ENCODE data around the gene C1D.

The C1D gene

GRCh38 chr2:68031043-68031442 lies 31.8 kb downstream of the C1D start:
- DNase-seq (ENCODE audit: low spot score): no peak
- TF ChIP-seq CTCF (IDR thresholded peaks at IDR 0.05; ENCODE audit: extremely low read depth, missing control alignments): no peak

DNA sequence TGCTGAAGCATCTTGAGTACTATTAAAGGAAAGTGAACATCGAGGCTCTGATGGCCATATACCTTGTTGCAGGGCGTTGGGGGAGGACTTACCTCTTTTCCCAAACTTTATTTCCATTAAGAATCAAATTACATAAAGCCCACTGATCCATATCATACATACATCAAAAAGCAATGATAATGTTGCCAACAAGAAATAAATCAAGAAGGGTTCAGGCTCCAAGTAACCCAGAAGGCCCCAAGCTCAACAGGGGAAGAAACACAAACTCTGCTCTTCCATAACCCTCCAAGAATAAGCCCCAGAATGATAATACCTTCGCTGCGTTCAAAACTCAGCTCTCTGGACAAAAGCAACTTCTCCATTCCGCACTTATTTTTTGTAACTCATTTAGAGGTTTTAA lies 32.3 kb downstream of the C1D start:
- no peak for DNase-seq (ENCODE audit: low spot score)
- TF ChIP-seq CTCF (IDR thresholded peaks at IDR 0.05; ENCODE audit: extremely low read depth, missing control alignments): no peak

DNA sequence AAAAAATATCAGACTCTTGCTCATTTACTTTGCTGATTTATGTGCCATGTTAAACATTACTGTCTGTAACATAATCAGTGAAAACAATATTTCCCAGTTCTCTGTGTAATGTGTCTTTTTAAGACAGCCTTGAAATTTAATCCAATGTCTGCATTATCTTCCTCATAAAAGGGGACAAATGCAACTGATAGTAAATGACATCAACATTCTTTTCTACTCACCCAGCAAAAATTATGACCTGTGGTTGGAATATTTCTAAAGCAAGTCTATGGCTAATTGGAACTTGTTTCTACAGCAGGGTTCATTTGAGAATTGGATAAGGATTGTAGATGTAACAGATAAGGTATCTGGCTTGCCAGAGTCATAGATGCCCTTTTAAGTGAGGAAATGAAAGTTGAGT lies 34.8 kb downstream of the C1D start:
- TF ChIP-seq CTCF (IDR thresholded peaks at IDR 0.05; ENCODE audit: extremely low read depth, missing control alignments): no peak
- no peak for DNase-seq (ENCODE audit: low spot score)

GRCh38 chr2:68024450-68024849 lies 38.4 kb downstream of the C1D start:
- TF ChIP-seq CTCF (IDR thresholded peaks at IDR 0.05; ENCODE audit: extremely low read depth, missing control alignments): no peak
- no peak for DNase-seq (ENCODE audit: low spot score)

DNA sequence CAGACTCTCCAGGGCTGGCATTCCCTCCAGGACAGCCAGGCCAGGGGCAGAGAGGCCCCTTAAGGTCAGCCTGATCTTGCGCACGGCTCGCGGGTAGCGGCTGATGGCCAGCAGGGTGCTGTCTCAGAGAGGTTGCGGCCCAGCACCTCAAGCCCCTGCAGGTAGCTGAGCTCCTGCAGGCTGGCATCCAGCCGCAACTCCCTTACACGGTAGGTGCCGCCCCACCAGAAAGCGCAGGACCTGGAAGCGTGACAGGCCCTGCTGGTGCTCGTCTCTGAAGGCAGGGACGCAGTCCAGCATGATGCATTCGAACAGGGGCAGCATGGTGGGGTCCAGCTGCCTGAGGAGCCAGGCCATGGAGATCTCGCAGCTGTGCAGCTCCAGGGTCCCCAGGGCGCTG lies 38.9 kb downstream of the C1D start:
- TF ChIP-seq CTCF (IDR thresholded peaks at IDR 0.05; ENCODE audit: extremely low read depth, missing control alignments): no peak
- no peak for DNase-seq (ENCODE audit: low spot score)

- no peak for DNase-seq (ENCODE audit: low spot score)
- TF ChIP-seq CTCF (IDR thresholded peaks at IDR 0.05; ENCODE audit: extremely low read depth, missing control alignments): no peak
These were observed 44.1 kb downstream of the C1D start for GRCh38 chr2:68018727-68019126.

DNA sequence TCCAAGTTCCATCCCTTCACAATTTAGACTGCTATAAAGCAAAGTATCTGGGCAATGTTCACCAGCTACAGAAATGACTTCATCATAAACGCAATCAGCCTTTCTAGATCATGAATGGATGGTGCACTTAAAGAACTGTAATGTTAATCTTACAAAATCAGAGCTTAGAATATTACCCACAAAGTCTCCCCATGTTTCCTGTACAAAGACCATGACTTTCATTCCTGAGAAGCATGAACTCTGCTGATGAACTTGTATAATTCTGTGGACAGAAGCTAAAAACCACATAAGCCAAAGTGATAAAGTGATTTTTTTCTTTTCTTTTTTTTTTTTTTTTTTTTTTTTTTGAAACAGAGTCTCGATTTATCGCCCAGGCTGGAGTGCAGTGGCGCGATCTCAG lies 53.3 kb downstream of the C1D start:
- DNase-seq (ENCODE audit: low spot score): no peak
- no peak for TF ChIP-seq CTCF (IDR thresholded peaks at IDR 0.05; ENCODE audit: extremely low read depth, missing control alignments)

Measured in GM20000 (cell line).